Fibroblast of the aortic adventitia (primary cell): Measurements from ENCODE around the gene SLC38A9. TPM values are rescaled to one million over a fixed set of nuclear protein-coding genes. Genes with fewer than 3 reads are reported as not detected.
"Not testable (repeated sequence)": the region's sequence is repeated elsewhere in the genome, so short reads cannot be mapped to it uniquely, and the experiment has no call there.

ENCODE experiments used
- DNase-seq: peaks from one replicate; pipeline ENCODE4 v3.0.0-alpha.2; 2010; ENCODE audit warnings: low read depth
- H3K4me3 ChIP-seq: 2 replicates; pipeline ENCODE4 v1.5.1; 2011; ENCODE audit warnings: low read depth, mild to moderate bottlenecking, control low read depth, low read length, moderate library complexity
- total RNA-seq: library from RNA; depleted of rRNA; stranded (reverse); fragments of >200 nt; gene quantifications from 2 replicates; pipeline ENCODE4 v1.2.3, GENCODE V29; 2012; ENCODE audit warnings: low replicate concordance
- TF ChIP-seq, protein P1 (sequence below): IDR thresholded peaks from 2 replicates; pipeline ENCODE4 v1.5.1; 2011; ENCODE audit warnings: mild to moderate bottlenecking, low read length, control low read depth, inconsistent platforms; ENCODE audit not compliant: insufficient read depth

SLC38A9 gene
- total RNA-seq, 1 donor: 41.3 TPM

DNA sequence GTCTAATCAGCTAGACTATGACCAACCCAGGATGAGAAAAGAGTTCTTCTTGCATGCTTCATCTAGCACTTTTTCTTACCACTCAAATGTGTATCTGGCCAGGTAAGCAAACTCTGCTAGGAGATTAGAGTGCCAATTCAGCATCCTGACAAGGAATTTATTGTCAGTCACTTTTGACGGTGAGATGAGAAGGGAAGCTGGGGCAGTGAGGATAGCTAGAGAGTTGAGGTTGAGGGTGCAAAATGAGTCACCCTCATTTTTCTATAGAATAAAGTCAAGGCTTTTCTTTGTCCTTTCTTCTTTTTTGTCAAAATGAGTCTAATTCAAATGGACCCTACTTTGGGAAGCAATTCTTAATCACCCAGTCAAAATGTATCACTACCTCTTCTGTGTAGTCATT lies 102.7 kb downstream of the SLC38A9 start:
- TF ChIP-seq, protein P1, sequence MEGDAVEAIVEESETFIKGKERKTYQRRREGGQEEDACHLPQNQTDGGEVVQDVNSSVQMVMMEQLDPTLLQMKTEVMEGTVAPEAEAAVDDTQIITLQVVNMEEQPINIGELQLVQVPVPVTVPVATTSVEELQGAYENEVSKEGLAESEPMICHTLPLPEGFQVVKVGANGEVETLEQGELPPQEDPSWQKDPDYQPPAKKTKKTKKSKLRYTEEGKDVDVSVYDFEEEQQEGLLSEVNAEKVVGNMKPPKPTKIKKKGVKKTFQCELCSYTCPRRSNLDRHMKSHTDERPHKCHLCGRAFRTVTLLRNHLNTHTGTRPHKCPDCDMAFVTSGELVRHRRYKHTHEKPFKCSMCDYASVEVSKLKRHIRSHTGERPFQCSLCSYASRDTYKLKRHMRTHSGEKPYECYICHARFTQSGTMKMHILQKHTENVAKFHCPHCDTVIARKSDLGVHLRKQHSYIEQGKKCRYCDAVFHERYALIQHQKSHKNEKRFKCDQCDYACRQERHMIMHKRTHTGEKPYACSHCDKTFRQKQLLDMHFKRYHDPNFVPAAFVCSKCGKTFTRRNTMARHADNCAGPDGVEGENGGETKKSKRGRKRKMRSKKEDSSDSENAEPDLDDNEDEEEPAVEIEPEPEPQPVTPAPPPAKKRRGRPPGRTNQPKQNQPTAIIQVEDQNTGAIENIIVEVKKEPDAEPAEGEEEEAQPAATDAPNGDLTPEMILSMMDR: no peak
- no peak overlapping the region for H3K4me3 ChIP-seq
- no peak for DNase-seq

DNA sequence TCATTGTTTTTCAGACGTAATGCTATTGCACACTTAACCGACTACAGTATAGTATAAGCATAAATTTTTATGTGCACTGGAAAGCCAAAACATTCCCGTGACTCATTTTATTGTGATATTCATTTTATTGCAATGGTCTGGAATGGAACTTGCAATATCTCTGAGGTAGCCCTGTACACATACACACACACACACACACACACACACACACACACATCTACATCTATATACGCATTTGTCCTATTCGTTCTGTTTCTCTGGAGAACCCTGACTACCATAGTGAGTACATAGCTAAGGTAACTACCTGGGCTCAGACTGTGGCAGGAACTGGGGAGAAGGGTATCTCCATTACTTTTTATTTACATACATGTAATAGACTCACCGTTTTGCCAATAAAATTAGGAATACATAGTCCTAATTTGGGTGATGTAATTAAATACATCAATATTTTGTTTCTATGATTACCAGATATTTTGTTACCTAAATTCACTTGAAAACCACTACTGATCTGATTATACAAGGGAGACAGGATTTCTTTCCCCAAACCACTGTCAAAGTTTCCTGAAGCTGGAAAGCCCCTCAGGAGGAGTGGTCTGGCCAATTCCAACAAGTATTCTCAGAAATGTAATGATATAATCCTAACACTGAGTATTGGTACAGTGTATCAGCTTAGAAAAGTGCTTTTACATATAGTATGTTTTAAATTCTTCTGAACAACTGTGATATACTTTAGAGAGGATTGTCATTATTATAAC lies 103.4 kb downstream of the SLC38A9 start:
- no peak for DNase-seq
- TF ChIP-seq, protein P1: no peak
- H3K4me3 ChIP-seq: no peak overlapping the region

DNA sequence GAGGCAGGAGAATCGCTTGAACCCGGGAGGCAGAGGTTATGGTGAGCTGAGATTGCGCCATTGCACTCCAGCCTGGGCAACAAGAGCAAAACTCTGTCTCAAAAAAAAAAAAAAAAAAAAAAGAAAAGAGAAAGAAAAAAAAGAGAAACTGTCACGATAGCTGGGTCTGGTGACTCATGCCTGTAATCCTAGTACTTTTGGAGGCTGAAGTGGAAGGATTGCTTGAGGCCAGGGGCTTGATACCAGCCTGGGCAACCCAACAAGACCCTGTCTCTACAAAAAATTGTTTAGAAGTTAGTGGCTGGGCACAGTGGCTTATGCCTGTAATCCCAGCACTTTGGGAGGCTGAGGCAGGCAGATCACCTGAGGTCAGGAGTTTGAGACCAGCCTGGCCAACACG lies 104.8 kb downstream of the SLC38A9 start:
- DNase-seq: peak; percentile 47
- H3K4me3 ChIP-seq: not testable (repeated sequence)

DNA sequence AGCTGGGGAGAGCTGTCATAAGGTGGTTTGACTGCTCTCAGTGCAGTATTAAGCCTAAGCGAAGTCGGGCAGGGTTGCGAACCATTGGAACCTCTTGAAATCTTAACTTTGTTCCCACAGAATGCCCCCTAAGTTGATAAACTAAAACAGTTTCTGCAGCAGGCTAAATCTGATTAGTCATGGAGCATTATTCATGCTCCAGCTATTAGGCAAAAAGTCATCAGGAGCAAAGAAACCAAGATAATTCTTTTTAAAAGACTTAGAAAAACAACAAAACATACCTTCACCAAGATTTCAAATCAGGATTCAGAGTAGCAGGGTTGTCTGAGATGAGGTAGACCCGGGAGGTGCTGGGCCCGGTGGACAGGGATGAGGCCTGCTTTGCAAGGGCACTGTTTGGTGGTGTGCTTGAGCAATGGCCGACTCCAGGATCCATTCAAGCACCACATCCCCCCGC lies 107.5 kb downstream of the SLC38A9 start:
- no peak overlapping the region for H3K4me3 ChIP-seq
- DNase-seq: peak; percentile 64
- TF ChIP-seq, protein P1: no peak

DNA sequence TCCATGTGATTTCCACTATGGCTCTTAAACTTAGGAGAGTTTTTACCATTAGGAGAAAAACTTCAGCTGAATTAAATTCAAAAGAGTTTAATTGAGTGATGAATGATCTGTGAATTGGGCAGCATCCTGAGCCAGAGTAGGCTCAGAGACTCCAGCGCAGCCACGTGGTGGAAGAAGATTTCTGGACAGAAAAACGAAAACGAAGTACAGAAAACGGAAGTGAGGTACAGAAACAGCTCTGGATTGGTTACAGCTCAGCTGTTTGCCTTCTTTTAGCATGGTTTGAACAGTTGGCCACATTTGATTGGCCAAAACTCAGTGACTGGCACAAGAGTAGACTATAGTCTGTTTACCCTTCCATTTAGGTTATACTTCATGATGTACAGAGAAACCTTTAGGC lies 108.2 kb downstream of the SLC38A9 start:
- H3K4me3 ChIP-seq: no peak overlapping the region
- DNase-seq: peak; percentile 82
- TF ChIP-seq, protein P1: no peak

DNA sequence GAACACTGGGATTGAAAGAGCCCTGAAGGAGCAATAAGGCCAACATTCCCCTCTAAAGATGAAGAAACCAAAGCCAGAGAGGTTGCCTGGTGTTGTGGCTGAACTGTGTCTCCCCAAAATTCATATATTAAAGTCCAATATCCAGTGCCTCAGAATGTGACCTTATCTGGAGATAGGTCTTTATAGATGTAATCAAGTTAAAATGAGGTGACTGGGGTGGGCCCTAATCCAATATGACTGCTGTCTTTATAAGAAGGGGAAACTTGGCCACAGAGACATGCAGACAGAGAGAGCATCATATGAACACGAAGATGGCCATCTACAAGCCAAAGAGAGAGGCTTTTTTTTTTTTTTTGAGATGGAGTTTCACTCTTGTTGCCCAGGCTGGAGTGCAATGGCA lies 110.5 kb downstream of the SLC38A9 start:
- DNase-seq: no peak
- no peak overlapping the region for H3K4me3 ChIP-seq
- TF ChIP-seq, protein P1: no peak

DNA sequence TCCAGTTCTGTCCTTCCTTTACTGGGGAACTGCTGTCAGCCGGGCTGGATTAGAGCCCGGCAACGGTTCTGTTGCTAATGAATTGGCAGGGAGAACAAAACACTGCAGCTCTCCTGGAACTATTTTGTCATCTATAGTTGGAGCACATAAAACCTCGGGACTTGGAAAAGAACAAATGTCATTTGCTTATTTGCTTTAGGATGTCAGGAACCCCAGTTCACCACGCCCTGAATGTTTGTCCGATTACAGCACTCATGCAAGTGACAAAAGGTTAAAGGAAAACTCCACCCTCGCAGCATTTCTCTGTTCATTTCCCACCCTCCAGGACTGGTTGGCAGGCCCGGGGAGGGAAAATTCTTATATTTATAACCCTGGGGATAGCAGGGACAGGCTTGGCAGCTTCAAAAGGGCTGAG lies 110.9 kb downstream of the SLC38A9 start:
- peak overlapping the region; percentile 2 for H3K4me3 ChIP-seq
- TF ChIP-seq, protein P1: no peak
- DNase-seq: peak; percentile 96
